Measurements from ENCODE around the gene OTOG.

The OTOG gene

DNA sequence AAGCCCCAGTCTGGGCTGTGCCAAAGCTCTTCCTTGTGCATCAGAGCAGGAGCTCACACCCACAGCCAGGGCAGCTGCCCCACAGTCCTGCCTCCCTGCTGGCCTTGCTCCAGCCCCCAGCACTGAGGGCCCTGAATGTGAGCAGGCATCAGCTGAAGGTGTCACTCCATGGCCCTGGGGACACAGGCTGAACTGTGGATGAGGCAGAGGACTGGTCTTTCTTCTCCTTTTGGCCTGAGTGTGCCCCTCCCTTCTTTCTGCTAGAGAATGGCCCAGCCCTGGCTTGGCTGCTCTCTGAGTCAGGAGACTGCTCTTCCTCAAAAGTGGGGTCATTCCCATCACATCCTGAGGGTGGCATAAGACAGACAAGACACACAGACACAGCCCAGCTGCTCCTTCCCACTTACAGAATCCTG lies 16.2 kb downstream of the OTOG start:
- DNase-seq, result no peak

DNA sequence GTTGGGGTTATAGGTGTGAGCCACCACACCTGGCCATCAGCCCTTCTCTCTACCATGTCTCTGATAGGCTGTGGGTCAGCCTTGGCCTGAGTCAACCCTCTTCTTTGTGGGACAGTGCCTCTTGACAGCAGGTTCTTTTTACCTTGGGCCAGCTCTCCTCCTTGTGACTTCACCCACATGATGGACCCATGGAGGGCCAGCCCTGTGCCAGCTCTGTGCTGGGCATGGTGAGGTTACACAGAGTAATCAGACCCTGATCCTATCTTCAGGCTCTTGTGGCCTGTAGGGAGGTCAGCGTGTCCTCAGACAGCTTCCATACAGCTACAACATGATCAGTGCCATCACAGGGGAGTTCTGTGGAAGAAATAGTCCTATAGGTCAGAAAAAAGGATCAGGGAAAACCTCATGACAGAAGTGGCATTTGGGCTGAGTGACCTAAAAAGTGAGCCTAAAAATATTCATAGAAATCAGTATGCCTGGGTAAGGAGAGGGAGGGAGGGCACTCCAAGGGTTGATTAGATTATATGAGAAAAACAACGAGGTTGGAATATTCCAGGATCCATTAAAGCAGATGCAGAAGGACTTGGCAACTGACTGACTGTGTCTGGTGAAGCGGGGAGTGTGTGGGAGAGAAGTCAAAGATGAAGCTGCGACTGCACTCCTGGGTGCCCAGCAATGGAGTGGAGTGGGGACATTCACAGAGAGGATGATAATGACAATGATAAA lies 17.1 kb downstream of the OTOG start:
- DNase-seq, result no peak

DNA sequence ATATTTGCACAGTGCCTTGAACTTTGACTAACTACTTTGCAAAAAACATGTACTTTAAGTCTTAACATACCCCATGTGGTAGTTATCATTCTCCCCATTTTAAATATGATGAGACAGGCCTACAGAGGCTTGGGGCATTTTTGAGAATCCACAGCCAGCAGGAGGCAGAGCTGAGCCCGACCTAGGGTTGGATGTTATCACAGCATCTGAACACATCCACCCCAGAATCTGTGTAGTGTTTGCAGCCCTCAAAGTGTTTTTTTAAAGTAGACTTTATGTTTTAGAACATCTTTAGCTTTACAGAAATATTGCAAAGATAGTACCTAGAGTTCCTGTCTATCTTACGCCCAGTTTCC lies 17.6 kb downstream of the OTOG start:
- no peak for DNase-seq

DNA sequence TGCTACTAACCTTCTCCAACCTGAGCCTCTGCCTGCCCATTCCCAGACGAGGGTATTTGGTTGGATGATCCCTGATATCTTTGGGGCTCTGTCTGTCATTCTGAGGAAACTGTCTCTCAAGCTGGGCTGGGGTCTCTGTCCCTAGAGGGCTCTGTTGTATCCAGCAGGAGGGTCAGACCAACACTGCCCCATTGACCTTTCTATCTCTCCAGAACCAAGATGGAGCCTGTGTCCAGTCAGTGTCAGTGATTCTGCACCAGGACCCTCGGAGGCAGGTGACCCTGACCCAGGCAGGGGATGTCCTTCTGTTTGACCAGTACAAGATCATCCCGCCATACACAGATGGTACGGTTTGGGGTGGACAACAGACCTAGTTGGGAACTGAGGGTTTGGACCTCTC lies 21.9 kb downstream of the OTOG start:
- DNase-seq, result no peak

DNA sequence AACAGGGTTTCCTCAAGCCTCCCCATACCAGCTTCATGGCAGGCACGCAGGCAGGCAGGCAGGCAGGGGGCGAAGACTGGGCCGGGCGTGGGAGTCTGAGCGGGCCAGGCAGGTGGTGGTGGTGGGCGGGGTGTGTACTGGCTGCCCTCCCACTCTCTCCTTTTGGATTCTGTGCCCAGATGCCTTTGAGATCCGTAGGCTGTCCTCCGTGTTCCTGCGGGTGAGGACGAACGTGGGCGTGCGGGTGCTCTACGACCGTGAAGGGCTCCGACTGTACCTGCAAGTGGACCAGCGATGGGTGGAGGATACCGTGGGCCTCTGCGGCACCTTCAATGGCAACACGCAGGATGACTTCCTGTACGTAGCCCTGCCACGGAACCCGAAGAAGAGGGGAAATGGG lies 23.0 kb downstream of the OTOG start:
- DNase-seq, result no peak

DNA sequence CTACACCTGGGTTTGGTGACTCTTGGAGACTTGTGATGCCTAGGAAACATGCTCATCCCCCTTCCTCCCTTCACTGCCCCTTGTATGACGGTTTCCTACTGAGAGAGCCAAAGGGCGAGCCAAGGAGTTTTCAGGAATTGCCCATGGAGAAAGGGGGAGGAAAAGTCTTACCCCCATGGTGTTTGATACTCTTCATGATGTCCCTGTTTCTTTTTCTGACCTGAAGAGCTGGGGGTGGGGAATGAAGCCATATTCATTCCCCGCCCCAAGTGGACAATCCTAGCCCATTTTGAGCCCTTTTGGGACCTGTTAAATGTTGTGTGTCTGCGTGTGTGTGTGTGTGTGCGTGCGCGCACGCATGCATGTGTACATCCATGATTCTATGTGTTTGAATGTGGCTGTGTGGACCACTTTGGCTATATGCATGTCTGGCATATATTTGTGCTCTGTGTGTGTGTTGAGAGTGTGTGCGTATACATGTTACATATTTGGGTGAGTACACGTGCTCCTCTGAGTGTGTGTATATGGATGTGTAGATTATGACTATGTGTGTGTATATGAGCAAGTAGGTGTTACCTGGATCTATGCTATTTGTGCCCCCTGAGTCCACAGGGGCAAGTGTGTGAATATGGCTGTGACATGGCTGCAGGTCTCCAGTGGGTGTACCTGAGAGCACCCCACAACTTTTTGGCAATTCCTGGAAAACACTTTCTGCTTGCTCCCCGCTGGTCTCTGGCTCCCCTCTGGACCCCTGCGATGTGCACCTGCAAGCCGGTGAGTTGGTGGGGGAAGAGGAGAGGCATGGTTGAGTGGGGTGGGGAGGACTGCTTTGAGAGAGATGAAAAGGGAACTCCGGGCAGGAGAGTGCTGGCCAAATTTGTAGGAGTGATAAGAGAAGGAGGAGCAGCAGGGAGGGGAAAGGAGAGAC lies 24.6 kb downstream of the OTOG start:
- no peak for DNase-seq

DNA sequence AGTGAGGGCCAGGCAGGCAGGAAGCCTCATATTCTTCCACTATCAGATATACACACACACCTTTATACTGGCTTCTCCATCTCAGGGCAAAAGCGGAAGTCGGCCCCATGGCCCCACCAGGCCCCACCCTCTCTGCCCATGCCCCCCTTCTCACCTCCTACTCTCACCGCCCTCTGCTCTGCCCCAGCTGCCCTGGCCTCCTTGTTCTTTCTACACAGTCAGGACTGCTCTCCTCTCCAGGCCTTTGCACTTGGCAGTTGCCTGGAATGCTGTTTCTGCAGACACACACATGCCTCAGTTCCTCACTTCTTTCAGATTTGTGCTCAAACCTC lies 25.3 kb downstream of the OTOG start:
- no peak for DNase-seq

DNA sequence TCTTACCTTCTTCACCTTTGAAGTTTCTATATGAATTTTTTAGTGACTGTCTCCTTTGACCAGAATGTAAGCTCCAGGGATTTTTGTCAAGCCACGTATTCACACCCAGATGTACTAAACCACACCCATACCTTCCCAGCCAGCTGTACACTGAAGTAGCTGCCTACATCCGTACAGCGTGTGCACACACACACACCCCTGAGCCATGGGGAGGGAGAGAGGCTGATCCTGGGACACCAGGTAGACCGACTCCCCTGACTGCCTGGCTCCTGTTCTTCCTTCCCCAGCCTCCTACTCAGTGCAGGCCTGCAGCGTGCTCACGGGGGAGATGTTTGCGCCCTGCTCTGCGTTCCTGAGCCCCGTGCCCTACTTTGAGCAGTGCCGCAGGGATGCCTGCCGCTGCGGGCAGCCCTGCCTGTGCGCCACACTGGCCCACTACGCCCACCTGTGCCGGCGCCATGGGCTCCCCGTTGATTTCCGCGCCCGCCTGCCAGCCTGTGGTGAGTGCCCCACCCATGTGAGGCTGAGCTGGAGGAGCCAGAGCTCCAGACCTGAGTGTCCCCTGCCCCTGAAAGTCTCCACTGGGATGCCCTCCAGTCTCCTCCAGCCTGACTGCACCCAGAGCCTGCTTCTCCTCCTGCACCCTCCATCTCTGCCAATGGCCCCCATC lies 25.9 kb downstream of the OTOG start:
- no peak for DNase-seq

DNA sequence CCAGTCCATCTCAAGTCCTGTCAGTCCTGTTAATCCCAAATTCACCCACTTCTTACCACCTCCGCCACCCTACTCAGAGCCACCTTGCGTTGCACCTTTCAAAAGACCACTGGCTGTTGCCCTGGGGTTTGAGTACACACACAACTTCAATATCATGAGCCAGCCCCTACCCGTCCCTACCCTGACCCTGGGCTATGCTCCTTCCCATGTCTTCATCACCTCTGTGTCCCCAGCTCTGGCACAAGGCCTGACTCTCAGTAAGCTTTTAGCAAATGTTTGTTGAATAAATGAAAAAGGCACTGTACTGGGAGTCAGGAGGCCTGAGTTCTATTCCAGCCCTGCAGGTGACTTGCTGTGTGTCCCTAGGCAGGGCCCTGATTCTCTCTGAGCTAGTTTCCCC lies 26.5 kb downstream of the OTOG start:
- DNase-seq, result no peak

DNA sequence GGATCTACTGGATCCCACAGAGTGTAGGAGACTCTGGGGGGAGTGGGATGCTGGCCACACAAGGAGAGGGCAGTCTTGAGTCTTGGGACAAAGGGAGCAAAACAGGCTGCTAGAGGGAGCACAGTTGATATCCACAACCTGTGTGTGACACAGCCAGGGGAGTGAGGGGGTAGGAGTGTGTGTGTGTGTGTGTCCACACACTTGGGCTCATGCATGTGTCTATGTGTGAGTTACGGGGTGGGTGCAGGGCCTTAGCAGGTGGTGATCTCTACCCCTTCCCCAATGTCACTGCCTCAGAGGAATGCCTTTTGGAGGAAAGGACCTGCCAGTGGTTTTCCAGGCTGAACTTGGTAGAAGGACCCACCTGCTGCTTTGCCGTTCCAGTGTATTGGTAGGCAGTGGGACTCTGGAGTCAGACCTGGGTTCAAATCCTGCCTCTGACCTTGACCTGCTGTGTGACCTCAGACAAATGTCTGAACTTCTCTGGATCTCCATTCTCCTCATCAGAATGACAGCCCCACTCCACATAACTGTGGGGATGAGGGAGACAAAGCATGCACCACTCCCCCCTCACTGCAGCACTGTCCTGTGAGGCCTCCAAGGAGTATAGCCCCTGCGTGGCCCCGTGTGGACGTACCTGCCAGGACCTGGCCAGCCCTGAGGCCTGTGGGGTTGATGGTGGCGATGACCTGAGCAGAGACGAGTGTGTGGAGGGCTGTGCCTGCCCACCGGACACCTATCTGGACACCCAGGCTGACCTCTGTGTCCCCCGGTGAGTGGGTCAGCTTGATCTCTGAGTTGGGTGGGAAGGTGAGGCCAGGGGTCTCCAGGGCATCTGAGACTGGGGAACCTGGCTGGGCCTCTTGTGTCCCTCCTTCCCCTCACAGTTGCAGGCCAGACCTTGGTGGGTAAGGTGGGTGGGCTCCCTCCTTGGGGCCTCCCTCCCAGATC lies 27.4 kb downstream of the OTOG start:
- no peak for DNase-seq

DNA sequence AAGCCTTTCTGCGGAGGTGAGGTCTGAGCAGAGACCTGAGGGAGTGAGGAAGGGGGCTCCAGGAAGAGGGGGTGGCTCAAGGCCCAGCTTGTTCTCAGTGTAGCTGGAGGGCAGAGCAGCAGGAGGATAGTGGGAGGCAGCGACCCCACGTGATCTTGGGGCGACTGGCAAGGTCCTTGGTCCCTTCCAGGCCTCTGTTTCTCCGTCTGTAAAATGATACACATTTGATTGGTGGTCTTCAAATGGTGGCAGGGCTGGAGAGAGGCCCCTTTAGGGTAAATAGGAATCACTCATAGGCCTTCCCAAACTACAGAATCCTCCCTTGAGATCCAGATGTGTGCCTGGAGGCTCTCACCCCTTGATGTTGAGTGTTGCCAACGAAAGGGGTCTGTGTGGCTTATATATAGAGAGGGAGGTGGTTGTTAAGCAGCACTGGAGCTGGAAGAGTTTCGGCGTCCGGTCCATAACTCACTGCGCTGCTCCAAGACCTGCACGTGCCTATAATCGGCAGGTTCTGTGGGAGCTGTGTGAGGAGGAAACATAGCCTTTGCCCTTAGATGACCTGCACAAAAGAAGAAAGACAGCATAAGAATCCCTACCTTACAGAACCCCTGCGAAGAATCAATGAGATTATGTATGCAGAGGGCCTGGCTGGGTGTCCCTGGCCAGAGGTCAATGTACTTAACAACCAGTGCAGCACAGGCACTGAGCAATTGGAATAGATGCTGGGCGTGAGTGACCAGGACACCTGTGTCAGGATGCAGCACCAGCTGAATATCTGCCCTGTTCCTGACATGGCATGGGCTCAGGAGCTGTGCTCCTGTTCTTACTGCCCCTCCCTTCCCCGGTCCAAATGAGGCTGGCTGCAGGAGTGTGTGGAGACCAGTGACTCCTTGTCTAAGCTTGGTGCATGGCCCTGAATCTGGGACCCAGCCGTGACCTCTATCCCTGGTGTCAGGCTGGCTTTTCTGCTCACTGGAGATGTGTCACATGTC lies 28.7 kb downstream of the OTOG start:
- no peak for DNase-seq

DNA sequence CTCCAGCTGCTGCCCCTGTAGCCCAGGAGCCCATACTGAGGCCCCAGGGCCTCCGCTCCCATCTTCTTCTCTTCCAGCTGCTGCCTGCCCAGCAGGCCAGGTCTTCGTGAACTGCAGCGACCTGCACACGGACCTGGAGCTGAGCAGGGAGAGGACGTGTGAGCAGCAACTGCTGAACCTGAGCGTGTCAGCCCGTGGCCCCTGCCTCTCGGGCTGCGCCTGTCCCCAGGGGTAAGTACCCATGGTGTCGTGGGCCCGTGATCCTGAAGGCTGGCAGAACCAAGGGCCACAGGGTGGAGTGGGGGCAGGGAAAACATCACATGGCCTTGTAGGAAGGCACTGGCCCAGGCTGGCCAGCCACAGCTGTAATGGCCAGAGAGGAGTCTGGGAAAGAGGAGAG lies 31.2 kb downstream of the OTOG start:
- DNase-seq, result no peak

DNA sequence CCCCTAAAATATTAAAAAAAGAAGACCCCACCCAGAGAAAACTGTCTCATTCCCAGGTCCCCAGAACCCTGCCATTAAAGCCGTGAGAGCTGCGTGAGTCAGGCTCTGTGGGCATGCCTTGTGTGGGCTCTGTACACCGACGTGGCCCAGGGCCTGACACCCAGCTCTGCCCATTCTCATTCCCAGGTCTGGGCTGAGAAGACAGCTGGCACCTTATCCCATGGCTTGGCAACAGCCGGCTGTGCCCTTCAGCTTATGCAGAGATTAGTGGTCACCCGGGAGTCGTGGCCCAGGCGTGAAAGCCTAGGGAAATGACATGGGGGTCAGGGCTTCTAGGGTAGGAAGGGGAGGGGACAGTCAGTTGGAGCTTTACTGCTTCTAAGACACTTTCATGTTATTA lies 31.9 kb downstream of the OTOG start:
- DNase-seq, result no peak

DNA sequence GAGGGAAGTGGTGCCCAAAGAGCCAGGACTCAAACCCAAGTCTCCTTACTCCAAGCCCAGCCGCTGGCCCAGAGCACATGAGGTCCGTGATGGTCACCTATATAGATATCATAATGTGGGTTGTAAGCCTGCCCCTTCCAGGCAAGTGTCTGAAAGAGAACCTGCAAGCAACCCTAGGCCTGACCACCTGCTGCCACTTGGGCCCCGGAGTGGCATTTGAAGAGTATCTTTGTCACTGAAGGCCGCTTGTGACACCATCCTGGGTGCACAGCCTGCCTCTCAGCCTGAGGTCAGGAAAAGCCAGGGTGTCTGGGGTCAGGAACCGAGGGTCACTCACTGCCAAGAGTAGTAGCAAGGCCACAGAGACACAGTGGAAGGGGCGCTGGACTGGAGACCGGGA lies 32.4 kb downstream of the OTOG start:
- DNase-seq, result no peak

DNA sequence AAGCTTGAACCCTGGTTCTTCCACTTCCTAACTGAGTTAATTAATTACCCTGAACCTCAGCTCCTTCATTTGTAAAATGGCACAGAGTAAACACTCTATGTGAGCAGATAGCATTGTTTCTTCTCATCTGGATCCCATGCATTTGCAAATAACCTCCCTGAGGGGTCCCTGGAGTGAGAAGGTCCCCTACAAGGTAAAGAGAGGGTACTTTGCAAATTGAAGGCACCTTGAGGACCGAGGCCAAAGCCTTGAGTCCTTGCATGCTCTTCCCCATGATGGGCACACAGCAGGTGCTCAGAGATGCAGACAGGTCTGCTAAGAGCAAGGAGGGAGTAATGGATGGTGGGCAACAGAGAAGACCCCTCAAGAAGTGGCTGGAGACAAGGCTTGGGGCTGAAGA lies 33.2 kb downstream of the OTOG start:
- no peak for DNase-seq

DNA sequence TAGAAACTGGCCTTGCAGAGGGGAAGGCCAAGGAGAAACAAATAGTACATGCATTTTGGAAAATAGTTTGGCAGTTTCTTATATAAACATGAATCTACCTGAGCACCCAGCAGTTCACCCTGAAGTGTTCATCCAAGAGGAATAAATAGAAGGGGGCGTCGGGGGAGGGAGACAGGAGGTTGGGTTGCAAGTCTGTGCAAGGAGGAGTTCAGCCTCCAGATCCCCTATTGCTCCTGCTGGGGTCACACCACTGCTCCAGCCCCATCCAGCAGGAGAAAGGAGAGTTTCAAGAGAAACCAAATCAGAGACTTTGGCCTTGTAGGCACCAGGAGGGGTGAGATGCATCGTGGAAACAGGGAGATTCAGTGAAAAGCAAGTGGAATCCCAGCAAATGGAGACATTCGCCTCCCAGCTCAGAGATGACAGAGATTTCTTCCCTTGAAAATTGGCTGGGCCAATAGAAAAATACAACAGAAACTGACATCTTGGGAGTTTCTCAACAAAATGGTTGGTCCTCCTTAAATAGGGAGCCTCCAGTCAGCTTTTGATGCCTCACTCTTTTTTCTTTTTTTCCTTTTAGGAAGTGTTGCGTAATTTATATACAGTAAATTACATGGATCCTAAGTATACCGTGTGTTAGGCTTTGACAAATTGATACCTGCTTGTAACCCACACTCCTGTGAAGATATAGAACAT lies 34.1 kb downstream of the OTOG start:
- DNase-seq, result no peak

DNA sequence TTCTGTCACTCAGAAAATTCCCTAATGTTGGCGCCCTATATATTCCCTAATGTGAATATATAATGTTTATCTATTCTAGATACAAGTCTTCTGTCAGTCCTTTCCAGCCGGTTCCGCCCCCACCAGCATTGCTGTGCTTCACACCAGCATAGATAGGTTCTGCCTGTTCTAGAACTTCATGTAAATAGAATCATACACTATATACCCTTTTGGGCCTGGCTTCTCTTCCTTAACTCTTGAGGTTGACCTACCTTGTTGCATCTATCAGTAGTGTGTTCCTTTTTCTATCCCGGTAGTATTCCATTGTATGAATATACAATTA lies 34.6 kb downstream of the OTOG start:
- no peak for DNase-seq

DNA sequence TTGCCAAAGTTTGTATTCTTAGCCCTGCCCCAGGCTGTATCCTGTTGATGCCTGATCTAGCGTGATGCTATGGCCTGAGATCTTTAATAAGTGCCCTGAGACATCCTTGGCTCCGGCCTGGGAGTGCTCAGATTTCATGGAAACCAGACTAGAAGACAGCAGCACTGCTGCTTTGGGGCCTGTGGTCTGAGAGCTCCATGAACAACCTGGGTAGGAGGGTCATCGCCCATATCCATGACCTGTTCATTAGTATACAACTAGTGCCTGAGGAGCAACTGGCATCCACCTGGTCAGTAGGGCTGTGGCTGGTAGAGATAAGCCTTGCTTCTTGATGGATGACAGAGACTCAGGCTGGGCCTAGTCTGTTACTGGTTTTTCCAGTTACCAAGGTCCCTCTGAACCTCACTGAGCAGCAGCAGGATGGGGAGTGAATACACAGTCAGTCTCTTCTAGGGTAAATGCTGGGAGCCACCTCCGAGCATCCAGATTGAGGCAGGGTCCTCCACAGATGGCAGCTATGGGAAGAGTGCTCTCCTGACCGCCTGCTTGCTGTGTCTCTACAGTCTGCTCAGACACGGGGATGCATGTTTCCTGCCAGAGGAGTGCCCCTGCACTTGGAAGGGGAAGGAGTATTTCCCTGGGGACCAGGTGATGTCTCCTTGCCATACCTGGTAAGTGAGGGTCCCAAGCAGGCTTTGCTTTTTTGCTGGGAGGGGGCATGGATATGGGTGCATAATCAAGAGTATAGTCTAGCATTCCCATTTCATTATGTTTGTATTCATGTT lies 39.0 kb downstream of the OTOG start:
- no peak for DNase-seq

DNA sequence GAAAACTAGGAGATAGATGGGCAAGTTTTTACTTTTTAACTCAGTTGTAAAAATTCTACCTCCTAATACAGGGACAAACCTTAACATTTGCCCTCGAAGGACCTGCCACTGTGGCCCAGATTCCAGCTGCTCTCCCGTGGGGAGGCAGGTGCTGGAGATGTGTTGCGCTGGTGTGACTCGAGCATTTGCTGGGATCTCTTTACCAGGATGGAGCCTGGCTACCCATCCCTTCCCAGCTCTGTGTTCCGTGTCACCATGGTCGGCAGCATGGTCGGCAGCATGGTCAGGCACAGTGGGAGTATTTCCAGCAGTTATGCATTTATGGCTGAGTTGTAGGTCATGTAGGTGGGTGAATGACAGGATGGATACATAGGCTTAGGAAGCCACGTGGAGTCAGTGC lies 41.1 kb downstream of the OTOG start:
- DNase-seq, result no peak

DNA sequence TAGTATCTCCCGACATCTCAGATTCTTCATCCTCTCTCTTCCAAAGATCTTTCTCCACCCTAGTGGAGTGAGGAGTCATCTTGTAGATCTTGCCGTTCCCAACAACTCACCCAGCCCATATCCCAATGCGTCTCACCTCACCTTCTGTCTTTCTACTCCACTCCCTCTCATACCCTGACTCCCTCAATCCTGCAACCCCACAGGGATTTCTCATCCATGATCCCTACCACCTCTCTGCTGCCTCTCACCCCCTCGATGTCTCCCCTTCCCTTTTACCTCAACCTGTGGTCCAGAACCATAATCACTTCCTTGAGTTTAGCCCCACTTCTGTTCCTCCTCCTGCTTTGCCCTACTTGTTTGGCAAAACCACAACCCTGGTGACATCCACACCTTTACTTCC lies 41.7 kb downstream of the OTOG start:
- no peak for DNase-seq

All from NCI-H345 (cell line).